GM10847 (cell line): ENCODE measurements around the gene MEGF11.

Experiments used
- POLR2A ChIP-seq: IDR thresholded peaks from 2 replicates; pipeline ENCODE4 v1.6.1; 2011; ENCODE audit not compliant: insufficient read length; ENCODE audit errors: extremely low read depth

The MEGF11 gene

DNA sequence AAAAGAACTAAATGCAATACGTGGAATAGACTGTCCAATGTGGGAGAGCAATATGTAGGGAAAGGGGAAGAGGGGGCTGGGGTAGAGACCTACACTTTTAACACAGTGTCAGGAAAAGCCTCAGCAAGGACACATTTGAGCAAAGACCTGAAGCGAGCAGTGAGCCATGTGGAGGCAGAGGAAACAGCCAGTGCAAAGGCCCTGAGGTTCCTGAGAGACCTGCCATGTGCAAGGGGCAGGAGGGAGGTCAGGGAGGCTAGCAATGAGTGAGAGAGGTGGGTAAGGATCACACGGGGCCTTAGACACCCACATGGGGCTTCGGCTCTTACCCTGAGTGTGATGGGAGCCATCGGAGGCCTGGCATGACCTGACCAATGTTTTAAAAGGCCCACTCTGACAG is 203.3 kb downstream of the MEGF11 start:
- TF ChIP-seq POLR2A, result no peak

DNA sequence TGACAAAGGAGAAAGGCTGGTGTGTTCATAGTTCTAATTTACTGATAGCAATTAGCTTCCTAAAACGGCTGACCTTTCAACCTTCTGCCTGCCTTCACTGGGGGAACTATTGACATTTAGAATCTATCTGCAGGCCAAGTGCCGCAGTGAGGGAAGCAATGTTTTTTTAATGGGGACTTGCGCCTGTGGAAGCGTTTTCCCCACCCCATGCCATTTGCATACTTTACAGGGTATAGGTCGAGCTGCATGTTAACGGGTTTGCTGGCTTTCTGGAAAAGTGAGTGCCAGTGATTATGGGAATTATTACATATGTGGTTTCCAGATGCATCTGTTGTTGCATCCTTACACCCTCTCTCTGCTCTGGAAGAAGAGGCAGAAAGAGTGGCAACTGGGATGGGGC is 204.2 kb downstream of the MEGF11 start:
- TF ChIP-seq POLR2A, result no peak

DNA sequence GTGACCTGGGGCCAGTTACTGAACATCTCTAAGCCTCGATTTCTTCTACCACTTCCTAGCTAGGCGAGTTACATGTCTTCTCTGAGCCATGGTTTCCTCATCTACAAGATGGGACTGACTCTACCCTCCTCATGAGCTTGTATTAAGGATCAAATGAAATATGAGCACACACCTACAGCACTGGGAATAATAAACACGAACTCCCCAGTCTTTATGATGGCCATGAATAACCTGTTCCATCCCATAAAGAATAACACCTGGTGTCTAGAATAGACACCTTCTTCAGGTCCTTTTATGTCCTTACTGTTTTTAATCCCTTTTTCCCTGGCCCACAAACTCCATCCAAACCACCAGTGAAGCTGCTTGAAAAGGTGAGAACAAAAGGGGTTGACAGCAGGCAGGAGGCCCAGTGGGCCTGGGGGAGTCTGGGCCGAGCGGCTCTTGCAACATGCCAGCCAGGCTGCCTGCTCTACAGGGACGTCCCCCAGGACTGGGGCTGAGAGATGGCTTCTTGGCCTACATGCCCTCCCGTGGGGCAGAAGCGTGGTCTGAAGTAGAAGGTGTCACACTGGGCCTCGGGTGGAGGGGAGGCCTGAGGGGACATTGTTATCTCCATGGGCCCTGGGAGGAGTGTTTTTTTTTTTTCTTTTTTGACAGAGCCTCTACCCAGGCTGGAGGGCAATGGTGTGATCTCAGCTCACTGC is 206.1 kb downstream of the MEGF11 start:
- no peak for TF ChIP-seq POLR2A

DNA sequence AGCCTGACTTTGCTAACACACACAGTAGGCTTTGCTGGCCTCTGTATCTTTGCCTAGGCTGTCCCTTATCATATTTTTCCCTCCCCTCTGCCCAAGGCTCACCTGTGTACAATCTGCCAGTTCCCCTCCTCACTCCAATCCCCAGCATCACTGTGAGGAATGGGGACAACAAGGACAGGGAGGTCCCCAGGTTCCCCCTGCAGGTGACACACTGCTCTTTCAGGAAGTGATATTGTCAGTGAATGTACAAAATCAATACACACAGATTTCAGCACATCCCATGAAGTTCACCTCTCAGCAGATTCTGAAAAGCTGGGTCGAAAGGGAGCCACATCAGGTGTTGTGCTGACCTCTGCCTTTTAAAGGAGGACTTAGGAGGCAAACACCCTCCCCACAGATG is 206.8 kb downstream of the MEGF11 start:
- TF ChIP-seq POLR2A, result no peak

DNA sequence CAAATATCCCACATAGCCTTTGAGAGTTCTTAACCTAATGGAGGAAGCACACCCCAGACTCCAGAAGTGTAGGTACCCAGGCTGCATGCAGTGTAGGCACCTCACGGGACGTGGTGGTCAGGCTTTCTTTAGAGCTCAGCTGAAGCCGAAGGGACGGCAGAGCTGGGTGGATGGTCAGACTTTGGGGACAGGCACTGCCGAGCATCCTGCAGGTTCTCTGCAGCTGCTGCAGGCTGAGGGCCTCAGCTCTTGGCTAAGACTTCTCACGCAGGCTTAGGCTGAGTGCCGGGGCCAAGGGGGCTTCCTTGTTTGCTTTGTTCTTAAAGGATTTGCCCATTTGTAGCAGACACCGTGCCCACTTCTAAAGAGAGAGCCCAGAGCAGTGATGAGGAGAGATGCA is 207.2 kb downstream of the MEGF11 start:
- TF ChIP-seq POLR2A, result no peak

DNA sequence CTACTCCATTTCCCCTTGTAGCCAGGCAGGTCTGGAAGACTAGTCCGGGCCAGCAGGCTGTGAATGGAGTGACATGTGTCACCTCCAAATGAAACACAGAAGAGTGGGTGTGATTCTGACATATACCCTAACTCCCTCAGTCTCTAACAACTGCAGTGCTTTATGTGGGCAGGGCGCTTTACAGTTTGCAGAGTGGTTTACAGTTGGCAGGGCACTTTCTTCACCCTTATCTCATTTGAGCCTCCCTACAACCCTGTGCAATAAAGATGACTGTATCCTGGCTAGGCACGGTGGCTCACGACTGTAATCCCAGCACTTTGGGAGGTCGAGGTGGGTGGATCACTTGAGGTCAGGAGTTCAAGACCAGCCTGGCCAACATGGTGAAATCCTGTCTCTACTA is 208.0 kb downstream of the MEGF11 start:
- TF ChIP-seq POLR2A, result no peak

DNA sequence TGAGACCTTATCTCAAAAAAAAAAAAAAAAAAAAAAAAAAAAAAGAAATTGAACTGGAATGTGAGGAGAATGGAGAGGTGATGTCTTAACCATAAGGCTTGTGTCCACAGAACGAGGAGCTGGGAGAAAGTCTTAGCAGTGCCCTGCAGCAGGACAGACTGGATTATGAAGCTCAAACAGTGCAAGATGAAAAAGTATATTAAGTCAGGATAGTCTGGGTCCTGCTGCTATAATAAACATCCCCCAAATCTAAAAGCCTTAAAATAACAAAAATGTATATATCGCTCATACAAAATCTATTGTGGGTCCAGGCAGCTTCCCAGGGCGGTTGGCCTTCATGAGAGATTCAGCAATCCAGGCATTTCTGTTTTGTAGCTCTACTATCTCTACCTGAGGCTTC is 208.7 kb downstream of the MEGF11 start:
- no peak for TF ChIP-seq POLR2A

DNA sequence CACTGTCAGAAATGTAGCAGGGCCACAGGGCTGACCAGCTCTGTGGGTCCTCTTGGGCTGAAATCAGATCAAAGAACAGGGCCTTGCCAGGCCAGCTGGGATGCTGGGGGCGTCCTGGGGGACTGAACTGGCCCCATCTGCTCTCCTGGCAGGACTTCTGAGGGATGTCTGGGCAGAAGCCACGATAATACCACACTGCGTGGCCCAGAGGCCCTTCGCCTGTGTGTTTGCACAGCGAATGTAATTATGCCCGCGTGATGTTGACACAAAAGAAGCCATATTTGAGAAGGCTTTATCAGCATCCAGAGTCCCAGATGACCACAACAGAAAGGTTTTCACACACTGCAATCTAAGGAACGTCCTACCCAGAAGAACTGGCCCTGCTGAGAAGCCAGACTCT is 210.3 kb downstream of the MEGF11 start:
- no peak for TF ChIP-seq POLR2A

DNA sequence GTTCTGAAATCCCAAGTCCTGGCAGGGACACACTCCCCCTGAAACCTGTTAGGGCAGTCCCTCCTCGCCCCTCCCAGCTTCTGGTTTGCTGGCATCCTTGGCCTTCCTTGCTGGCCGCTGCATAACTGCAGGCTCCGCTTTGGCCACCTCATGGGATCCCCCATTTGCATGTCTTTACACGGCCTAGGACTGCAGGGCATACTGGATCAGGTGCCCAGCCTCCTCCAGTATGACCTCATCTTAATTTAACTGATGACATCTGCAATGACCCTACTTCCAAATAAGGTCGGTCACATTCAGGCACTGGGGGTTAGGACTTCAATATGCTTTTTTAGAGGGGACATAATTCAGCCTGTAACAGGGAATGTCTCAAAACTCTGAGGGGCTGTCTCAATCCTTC is 210.9 kb downstream of the MEGF11 start:
- no peak for TF ChIP-seq POLR2A

DNA sequence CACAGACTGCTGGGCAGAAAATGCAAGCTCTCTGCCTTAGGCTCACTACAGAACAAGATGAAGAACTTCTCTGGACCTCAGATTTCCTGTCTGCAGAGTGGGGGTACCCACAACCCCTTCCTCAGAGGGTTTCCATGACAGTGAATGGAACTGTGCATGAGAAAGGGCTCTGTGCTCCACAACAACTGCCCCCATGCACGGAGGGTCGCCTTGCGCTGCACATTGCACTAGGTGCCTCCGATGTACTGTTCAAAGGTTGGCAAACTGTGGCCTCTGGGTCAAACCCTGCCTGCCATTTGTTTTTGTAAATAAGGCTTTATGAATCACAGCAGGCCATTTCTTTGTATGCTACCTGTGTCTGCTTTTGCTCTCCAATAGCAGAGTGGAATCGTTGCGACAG is 212.3 kb downstream of the MEGF11 start:
- no peak for TF ChIP-seq POLR2A

GRCh38 chr15:66040211-66040892 is 213.2 kb downstream of the MEGF11 start:
- no peak for TF ChIP-seq POLR2A

DNA sequence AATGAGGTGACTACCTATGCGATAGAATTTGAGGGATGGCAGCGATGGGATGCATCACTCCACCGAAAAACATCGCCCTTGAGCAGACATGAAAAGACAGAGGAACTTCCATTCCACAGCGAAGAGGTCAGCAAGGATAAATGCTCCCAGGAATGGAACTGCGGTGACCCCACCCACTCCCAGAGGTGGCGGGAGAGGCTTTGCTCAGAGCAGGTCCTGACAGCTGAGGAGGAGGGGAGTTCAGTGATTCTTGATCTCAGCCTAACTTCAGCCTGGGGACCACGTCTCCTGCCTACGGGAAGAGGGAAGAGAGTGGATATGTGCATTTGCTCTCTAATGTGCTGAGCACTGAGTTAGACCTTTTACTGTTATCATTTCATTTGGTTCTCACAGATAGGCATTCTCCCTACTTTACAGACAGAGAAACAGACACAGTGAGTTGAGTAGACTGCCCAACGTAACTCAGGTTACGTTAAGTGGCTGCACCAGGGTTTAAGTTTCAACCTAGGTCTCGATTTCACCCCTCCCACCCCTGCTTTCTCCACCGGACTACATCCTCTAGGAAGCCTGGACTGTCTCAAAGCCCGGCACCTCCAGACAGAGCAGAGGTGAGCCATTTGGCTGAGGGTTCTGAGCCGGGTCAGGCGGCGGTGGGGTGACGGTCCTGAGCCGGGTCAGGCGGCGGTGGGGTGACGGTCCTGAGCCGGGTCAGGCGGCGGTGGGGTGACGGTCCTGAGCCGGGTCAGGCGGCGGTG is 214.3 kb downstream of the MEGF11 start:
- TF ChIP-seq POLR2A, result no peak

DNA sequence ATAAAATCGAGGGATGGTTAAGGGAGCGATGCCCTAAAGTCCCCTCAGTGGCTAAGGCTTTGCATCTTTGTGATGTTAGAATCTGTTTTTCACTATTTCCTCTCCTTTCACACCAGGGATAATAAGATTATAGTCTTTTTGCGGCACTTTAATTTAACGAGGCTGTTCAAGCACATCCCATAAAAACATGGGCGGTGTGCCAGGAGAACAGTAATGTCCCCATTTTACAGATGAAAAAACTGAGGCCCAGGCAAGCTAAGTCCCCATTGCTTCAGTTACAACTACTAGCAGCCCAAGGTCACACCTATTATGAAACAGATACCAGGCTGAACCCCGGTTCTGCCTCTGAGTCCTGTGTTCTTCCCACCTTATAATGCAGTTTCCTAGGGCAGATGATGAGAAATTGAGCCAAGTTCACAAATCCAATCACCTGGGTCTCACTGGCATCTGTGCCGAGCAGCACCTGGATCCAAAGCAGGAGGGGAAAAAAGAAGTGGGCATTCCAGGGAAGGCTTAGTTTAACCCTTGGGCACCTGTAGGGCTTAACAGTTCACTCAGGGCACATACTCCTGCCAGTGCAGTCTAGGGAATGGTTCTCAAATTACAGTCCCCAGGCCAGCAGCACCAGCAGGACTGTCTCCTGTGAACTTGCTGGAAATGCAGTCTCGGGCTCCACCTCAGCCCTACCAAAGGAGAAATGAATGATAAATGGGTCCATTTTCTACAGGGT is 215.0 kb downstream of the MEGF11 start:
- TF ChIP-seq POLR2A, result no peak

- no peak for TF ChIP-seq POLR2A
Observed at GRCh38 chr15:66036859-66037258, 216.7 kb downstream of the MEGF11 start.

- no peak for TF ChIP-seq POLR2A
Observed at GRCh38 chr15:66035901-66036300, 217.6 kb downstream of the MEGF11 start.

DNA sequence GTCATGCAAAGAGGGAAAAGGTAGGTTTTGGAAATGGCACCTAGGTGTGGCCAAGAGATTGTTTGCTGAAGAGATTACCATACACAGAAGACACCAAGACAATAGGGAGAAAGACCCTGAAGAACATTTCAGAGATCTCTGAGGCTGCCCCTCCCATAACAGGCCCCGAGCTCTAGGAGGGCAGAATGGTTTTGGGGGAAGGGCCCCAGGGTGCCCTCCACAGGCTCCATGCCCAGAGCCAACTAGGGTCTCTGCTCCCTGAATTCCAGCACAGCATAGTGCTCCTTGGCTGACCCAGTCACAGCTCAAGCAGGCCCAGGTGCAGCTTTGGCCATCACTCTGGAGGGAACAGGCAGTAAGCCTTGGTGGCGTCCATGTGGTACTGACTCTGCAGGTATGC is 220.4 kb downstream of the MEGF11 start:
- no peak for TF ChIP-seq POLR2A

GRCh38 chr15:66032006-66032405 is 221.5 kb downstream of the MEGF11 start:
- TF ChIP-seq POLR2A, result no peak
